ENCODE data around the gene ADARB1.

The ADARB1 gene

GRCh38 chr21:45076245-45076711 is 1.9 kb downstream of the ADARB1 start:
- no peaks in the 10 kb centered on the region for H3K9me3 ChIP-seq (ENCODE audit: control insufficient read depth in 2 of 2, low read length in 2 of 2)
- peak overlapping the region in 1 of 2 donors; percentile 18 for H3K27ac ChIP-seq (ENCODE audit: low read depth in 2 of 2, low read length in 2 of 2)
- no peaks in the 10 kb centered on the region for H3K36me3 ChIP-seq (ENCODE audit: control insufficient read depth in 2 of 2, insufficient read depth in 2 of 2, low read length in 2 of 2)
- H3K9ac ChIP-seq (ENCODE audit: low read depth in 1 of 2, low read length in 2 of 2) = no peak overlapping the region
- peaks cover 3 to 5% of the 10 kb centered on the region in 2 donors for H3K27me3 ChIP-seq (ENCODE audit: control insufficient read depth in 2 of 2, insufficient read depth in 2 of 2, low read length in 2 of 2)
- peaks cover 8 to 19% of the 10 kb centered on the region in 2 donors for H3K4me1 ChIP-seq (ENCODE audit: control insufficient read depth in 2 of 2, insufficient read depth in 2 of 2, low read length in 2 of 2)
- peak overlapping the region in 1 of 2 donors; percentile 68 for H3K4me3 ChIP-seq (ENCODE audit: low read length in 2 of 2)

GRCh38 chr21:45078371-45078770 is 4.0 kb downstream of the ADARB1 start:
- H3K9ac ChIP-seq (ENCODE audit: low read depth in 1 of 2, low read length in 2 of 2) = no peak overlapping the region
- H3K4me3 ChIP-seq (ENCODE audit: low read length in 2 of 2) = no peak overlapping the region
- H3K4me1 ChIP-seq (ENCODE audit: control insufficient read depth in 2 of 2, insufficient read depth in 2 of 2, low read length in 2 of 2) = peaks cover 8 to 17% of the 10 kb centered on the region in 2 donors
- H3K27ac ChIP-seq (ENCODE audit: low read depth in 2 of 2, low read length in 2 of 2) = peak overlapping the region in 1 of 2 donors; percentile 32
- H3K9me3 ChIP-seq (ENCODE audit: control insufficient read depth in 2 of 2, low read length in 2 of 2) = no peaks in the 10 kb centered on the region
- peaks cover 3 to 5% of the 10 kb centered on the region in 2 donors for H3K27me3 ChIP-seq (ENCODE audit: control insufficient read depth in 2 of 2, insufficient read depth in 2 of 2, low read length in 2 of 2)
- no peaks in the 10 kb centered on the region for H3K36me3 ChIP-seq (ENCODE audit: control insufficient read depth in 2 of 2, insufficient read depth in 2 of 2, low read length in 2 of 2)

- H3K9me3 ChIP-seq (ENCODE audit: control insufficient read depth in 2 of 2, low read length in 2 of 2) = no peaks in the 10 kb centered on the region
- H3K27me3 ChIP-seq (ENCODE audit: control insufficient read depth in 2 of 2, insufficient read depth in 2 of 2, low read length in 2 of 2) = peaks cover 3 to 5% of the 10 kb centered on the region in 2 donors
- H3K27ac ChIP-seq (ENCODE audit: low read depth in 2 of 2, low read length in 2 of 2) = no peak overlapping the region
- H3K4me1 ChIP-seq (ENCODE audit: control insufficient read depth in 2 of 2, insufficient read depth in 2 of 2, low read length in 2 of 2) = peaks cover 5 to 14% of the 10 kb centered on the region in 2 donors
- H3K9ac ChIP-seq (ENCODE audit: low read depth in 1 of 2, low read length in 2 of 2) = no peak overlapping the region
- H3K36me3 ChIP-seq (ENCODE audit: control insufficient read depth in 2 of 2, insufficient read depth in 2 of 2, low read length in 2 of 2) = no peaks in the 10 kb centered on the region
- H3K4me3 ChIP-seq (ENCODE audit: low read length in 2 of 2) = peak overlapping the region in 1 of 2 donors; percentile 16
Measured at GRCh38 chr21:45078877-45079281, 4.5 kb downstream of the ADARB1 start.

DNA sequence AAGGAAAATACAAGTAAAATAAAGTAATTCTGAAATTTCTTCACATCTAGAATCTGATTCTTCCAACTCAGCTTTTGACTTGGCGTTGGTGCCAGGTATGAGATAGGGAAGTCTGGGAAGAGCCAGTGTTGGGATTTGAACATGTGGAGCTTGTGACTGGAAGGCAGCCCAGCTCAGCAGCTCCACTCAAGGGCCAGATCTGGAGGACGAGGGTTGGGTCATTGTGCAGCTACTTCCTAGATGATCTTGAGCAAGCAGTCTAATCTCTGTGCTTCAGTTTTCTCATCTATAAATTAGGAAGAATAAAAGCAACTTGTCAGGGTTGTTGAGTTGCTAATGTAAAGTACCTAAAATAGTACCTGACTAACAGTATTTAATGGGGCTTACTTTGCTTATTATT is 5.0 kb downstream of the ADARB1 start:
- Histone ChIP-seq H3K4me1 (ENCODE audit: control insufficient read depth in 2 of 2, insufficient read depth in 2 of 2, low read length in 2 of 2) (peaks cover 5 to 14% of the 10 kb centered on the region in 2 donors), H3K27ac (ENCODE audit: low read depth in 2 of 2, low read length in 2 of 2) (peak overlapping the region in 1 of 2 donors; percentile 28), H3K9me3 (ENCODE audit: control insufficient read depth in 2 of 2, low read length in 2 of 2) (no peaks in the 10 kb centered on the region), H3K27me3 (ENCODE audit: control insufficient read depth in 2 of 2, insufficient read depth in 2 of 2, low read length in 2 of 2) (peaks cover 3 to 5% of the 10 kb centered on the region in 2 donors), H3K4me3 (ENCODE audit: low read length in 2 of 2) (no peak overlapping the region), H3K36me3 (ENCODE audit: control insufficient read depth in 2 of 2, insufficient read depth in 2 of 2, low read length in 2 of 2) (no peaks in the 10 kb centered on the region), H3K9ac (ENCODE audit: low read depth in 1 of 2, low read length in 2 of 2) (no peak overlapping the region)

DNA sequence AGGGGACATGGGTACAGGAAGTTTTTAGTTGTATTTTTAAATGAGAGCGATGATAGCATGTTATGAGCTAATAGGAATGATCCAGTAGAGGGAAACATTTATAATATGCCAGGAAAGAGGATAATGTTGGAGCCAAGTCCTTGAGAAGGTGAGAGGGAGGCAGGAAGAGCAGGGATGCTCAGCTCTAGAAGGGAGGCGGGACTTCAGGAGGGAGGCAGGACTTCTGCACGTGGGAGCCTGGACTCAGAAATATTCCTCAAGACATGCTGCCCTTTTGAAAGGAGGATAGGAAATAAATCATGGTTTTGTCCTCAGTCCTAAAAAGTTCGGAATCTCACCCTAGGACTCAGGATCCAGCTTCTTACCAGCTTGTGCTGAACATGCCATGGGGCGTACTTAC is 5.9 kb downstream of the ADARB1 start:
- no peak overlapping the region for H3K9ac ChIP-seq (ENCODE audit: low read depth in 1 of 2, low read length in 2 of 2)
- no peak overlapping the region for H3K4me3 ChIP-seq (ENCODE audit: low read length in 2 of 2)
- peaks cover 3 to 5% of the 10 kb centered on the region in 2 donors for H3K27me3 ChIP-seq (ENCODE audit: control insufficient read depth in 2 of 2, insufficient read depth in 2 of 2, low read length in 2 of 2)
- no peaks in the 10 kb centered on the region for H3K9me3 ChIP-seq (ENCODE audit: control insufficient read depth in 2 of 2, low read length in 2 of 2)
- H3K4me1 ChIP-seq (ENCODE audit: control insufficient read depth in 2 of 2, insufficient read depth in 2 of 2, low read length in 2 of 2) = peaks cover 3 to 11% of the 10 kb centered on the region in 2 donors
- H3K36me3 ChIP-seq (ENCODE audit: control insufficient read depth in 2 of 2, insufficient read depth in 2 of 2, low read length in 2 of 2) = no peaks in the 10 kb centered on the region
- H3K27ac ChIP-seq (ENCODE audit: low read depth in 2 of 2, low read length in 2 of 2) = peak overlapping the region in 1 of 2 donors; percentile 28

- Histone ChIP-seq H3K27me3 (ENCODE audit: control insufficient read depth in 2 of 2, insufficient read depth in 2 of 2, low read length in 2 of 2) (peaks cover 0 to 4% of the 10 kb centered on the region in 2 donors), H3K36me3 (ENCODE audit: control insufficient read depth in 2 of 2, insufficient read depth in 2 of 2, low read length in 2 of 2) (no peaks in the 10 kb centered on the region), H3K9ac (ENCODE audit: low read depth in 1 of 2, low read length in 2 of 2) (no peak overlapping the region), H3K27ac (ENCODE audit: low read depth in 2 of 2, low read length in 2 of 2) (peak overlapping the region in 1 of 2 donors; percentile 2), H3K4me3 (ENCODE audit: low read length in 2 of 2) (no peak overlapping the region), H3K4me1 (ENCODE audit: control insufficient read depth in 2 of 2, insufficient read depth in 2 of 2, low read length in 2 of 2) (peaks cover 0 to 6% of the 10 kb centered on the region in 2 donors), H3K9me3 (ENCODE audit: control insufficient read depth in 2 of 2, low read length in 2 of 2) (no peaks in the 10 kb centered on the region)
Measured at GRCh38 chr21:45080639-45081414, 6.4 kb downstream of the ADARB1 start.

DNA sequence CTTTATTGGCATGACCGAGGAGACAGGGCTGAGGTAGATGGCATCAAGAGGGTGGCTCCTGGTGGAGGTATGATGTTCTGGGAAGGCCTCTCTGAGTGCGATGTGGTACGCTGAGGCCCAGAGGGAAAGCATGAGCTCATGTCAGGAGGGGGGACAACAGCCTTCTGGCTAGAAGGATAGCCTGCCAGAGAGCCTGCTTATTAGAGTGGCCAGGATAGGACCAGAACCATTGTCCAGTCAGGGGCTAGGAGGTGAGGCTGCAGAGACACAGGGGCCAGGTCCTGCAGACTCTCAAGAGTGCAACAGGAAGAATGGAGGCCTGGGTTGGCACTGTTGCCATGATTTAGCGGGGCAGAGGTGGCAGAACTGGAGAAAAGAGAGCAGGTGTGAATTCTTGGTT is 7.3 kb downstream of the ADARB1 start:
- Histone ChIP-seq H3K36me3 (ENCODE audit: control insufficient read depth in 2 of 2, insufficient read depth in 2 of 2, low read length in 2 of 2) (no peaks in the 10 kb centered on the region), H3K9ac (ENCODE audit: low read depth in 1 of 2, low read length in 2 of 2) (no peak overlapping the region), H3K4me1 (ENCODE audit: control insufficient read depth in 2 of 2, insufficient read depth in 2 of 2, low read length in 2 of 2) (peaks cover 0 to 3% of the 10 kb centered on the region in 2 donors), H3K27ac (ENCODE audit: low read depth in 2 of 2, low read length in 2 of 2) (no peak overlapping the region), H3K9me3 (ENCODE audit: control insufficient read depth in 2 of 2, low read length in 2 of 2) (no peaks in the 10 kb centered on the region), H3K27me3 (ENCODE audit: control insufficient read depth in 2 of 2, insufficient read depth in 2 of 2, low read length in 2 of 2) (no peaks in the 10 kb centered on the region), H3K4me3 (ENCODE audit: low read length in 2 of 2) (no peak overlapping the region)

DNA sequence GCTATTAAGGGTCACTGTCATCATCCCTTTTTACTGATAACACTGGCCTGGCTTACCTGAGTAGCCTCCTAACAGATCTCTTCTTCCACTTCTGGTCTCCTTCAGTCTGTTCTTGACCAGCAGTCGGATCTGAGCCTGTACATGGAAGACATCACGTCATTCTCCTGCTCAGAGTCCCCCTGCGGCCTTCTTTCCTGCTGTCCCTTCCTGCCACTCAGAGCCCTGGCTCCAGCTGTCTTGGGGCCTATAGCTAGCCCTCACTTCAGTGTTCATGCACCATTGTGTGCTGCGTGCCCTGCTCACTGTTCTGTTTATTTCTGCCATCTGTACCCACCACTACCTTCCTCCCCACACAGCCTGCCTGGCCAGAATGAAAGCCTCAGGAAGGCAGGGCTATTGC is 8.4 kb downstream of the ADARB1 start:
- Histone ChIP-seq H3K9ac (ENCODE audit: low read depth in 1 of 2, low read length in 2 of 2) (no peak overlapping the region), H3K4me1 (ENCODE audit: control insufficient read depth in 2 of 2, insufficient read depth in 2 of 2, low read length in 2 of 2) (peaks cover 0 to 3% of the 10 kb centered on the region in 2 donors), H3K27me3 (ENCODE audit: control insufficient read depth in 2 of 2, insufficient read depth in 2 of 2, low read length in 2 of 2) (no peaks in the 10 kb centered on the region), H3K9me3 (ENCODE audit: control insufficient read depth in 2 of 2, low read length in 2 of 2) (no peaks in the 10 kb centered on the region), H3K36me3 (ENCODE audit: control insufficient read depth in 2 of 2, insufficient read depth in 2 of 2, low read length in 2 of 2) (no peaks in the 10 kb centered on the region), H3K4me3 (ENCODE audit: low read length in 2 of 2) (no peak overlapping the region), H3K27ac (ENCODE audit: low read depth in 2 of 2, low read length in 2 of 2) (no peak overlapping the region)

DNA sequence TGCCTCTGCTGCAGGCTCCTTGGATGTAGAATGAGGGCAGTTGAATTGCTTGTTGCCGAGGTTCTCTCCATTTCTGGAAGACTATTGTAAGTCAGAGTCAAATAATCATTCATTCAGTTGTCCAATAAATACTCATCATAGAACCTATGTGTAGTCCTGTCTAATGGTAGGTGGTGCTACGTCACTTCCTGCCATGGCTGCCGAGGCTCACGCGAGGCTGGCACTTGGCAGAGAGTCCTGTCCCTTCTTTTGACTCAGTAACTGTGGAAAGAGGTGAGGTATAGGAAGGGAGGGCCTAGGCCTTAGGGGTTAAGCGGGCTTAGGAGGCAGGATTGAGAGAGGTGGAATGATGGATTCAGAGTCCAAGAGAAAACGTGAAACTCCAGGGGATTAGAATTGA is 9.7 kb downstream of the ADARB1 start:
- no peak overlapping the region for H3K27ac ChIP-seq (ENCODE audit: low read depth in 2 of 2, low read length in 2 of 2)
- no peaks in the 10 kb centered on the region for H3K36me3 ChIP-seq (ENCODE audit: control insufficient read depth in 2 of 2, insufficient read depth in 2 of 2, low read length in 2 of 2)
- no peaks in the 10 kb centered on the region for H3K9me3 ChIP-seq (ENCODE audit: control insufficient read depth in 2 of 2, low read length in 2 of 2)
- H3K4me3 ChIP-seq (ENCODE audit: low read length in 2 of 2) = no peak overlapping the region
- no peaks in the 10 kb centered on the region for H3K27me3 ChIP-seq (ENCODE audit: control insufficient read depth in 2 of 2, insufficient read depth in 2 of 2, low read length in 2 of 2)
- no peak overlapping the region for H3K9ac ChIP-seq (ENCODE audit: low read depth in 1 of 2, low read length in 2 of 2)
- peaks cover 0 to 3% of the 10 kb centered on the region in 2 donors for H3K4me1 ChIP-seq (ENCODE audit: control insufficient read depth in 2 of 2, insufficient read depth in 2 of 2, low read length in 2 of 2)

DNA sequence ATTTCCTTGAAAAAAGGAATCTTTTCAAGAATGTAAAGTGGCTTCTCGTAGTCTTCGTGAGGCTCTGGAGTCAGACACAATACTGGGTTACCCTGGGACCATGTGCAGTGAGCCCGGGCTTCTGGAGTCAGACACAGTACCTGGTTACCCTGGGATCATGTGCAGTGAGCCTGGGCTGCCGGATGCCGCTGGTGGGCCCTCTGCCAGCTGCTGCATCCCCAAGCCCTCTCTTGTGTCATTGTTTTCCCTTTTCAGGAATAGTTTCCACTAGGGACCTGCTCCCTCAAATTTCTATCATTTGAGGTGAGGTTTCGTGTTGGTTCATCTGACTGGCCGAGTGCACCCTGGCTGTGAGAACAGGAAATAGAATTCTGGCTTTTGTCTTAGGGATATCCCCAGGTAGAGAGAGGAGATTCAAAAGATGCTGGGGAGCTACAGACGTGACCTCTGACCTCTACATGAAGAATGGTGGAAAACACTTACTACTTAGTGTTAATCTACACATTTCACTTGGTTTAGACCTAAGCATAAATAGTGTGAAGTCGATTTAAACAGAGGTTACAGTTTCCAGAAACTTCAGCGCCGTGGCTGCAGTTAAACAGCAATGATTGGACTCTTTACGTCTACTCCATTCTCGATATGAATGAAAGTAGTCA is 10.6 kb downstream of the ADARB1 start:
- H3K27ac ChIP-seq (ENCODE audit: low read depth in 2 of 2, low read length in 2 of 2) = no peak overlapping the region
- H3K4me1 ChIP-seq (ENCODE audit: control insufficient read depth in 2 of 2, insufficient read depth in 2 of 2, low read length in 2 of 2) = no peaks in the 10 kb centered on the region
- H3K4me3 ChIP-seq (ENCODE audit: low read length in 2 of 2) = no peak overlapping the region
- no peaks in the 10 kb centered on the region for H3K36me3 ChIP-seq (ENCODE audit: control insufficient read depth in 2 of 2, insufficient read depth in 2 of 2, low read length in 2 of 2)
- H3K9ac ChIP-seq (ENCODE audit: low read depth in 1 of 2, low read length in 2 of 2) = no peak overlapping the region
- H3K9me3 ChIP-seq (ENCODE audit: control insufficient read depth in 2 of 2, low read length in 2 of 2) = no peaks in the 10 kb centered on the region
- no peaks in the 10 kb centered on the region for H3K27me3 ChIP-seq (ENCODE audit: control insufficient read depth in 2 of 2, insufficient read depth in 2 of 2, low read length in 2 of 2)
